H1 (cell line): ENCODE results near the gene DNAJB13. TPM values are rescaled to one million over a fixed set of nuclear protein-coding genes. Genes with fewer than 3 reads are reported as not detected.

ENCODE experiments used
- CTCF ChIA-PET: fragments of 300-600 bp; sonication (Branson Sonifier 250); formaldehyde crosslinking; loops from one replicate; lab custom pipeline; 2021; ENCODE audit not compliant: partially characterized antibody; lab: Charles Lee
- POLR2A ChIA-PET: fragments of 300-600 bp; sonication (Branson Sonifier 250); formaldehyde crosslinking; loops from one replicate; lab custom pipeline; 2021; ENCODE audit warnings: inconsistent platforms; ENCODE audit not compliant: partially characterized antibody; lab: Charles Lee
- DNase-seq, 2 experiments: peaks; one replicate each; pipeline versions ENCODE4 v3.0.0 to v3.0.0-alpha.2; 2010 to 2022; ENCODE audit warnings: low spot score in 2 of 2, low read depth in 1 of 2, mixed read lengths in 1 of 2
- FAIRE-seq: peaks from 2 replicates; lab custom pipeline; 2011; peaks lifted over from hg19 to GRCh38; lab: Jason Lieb, UNC
- H2AFZ ChIP-seq: 2 replicates; pipeline ENCODE4 v1.8.1; 2012; ENCODE audit warnings: low read length, inconsistent platforms
- H2AK5ac ChIP-seq: 2 replicates; pipeline ENCODE4 v1.6.1; 2013; ENCODE audit warnings: low read depth, low read length
- H2BK120ac ChIP-seq: replicated peaks from 2 replicates; pipeline ENCODE3; 2013; ENCODE audit warnings: low read depth, low read length, inconsistent platforms
- H2BK12ac ChIP-seq: 2 replicates; pipeline ENCODE4 v1.6.1; 2013; ENCODE audit warnings: low read depth, low read length
- H2BK15ac ChIP-seq: 2 replicates; pipeline ENCODE4 v1.6.1; 2013; ENCODE audit warnings: low read length
- H2BK20ac ChIP-seq: 2 replicates; pipeline ENCODE4 v1.6.1; 2013; ENCODE audit warnings: low read length
- H2BK5ac ChIP-seq: 2 replicates; pipeline ENCODE4 v1.6.1; 2013; ENCODE audit warnings: low read depth, low read length
- H3K14ac ChIP-seq: 2 replicates; pipeline ENCODE4 v1.6.1; 2013; ENCODE audit warnings: inconsistent platforms; ENCODE audit not compliant: insufficient read length
- H3K18ac ChIP-seq: 2 replicates; pipeline ENCODE4 v1.6.1; 2013; ENCODE audit warnings: low read length; ENCODE audit errors: extremely low read depth
- H3K23ac ChIP-seq: 2 replicates; pipeline ENCODE4 v1.6.1; 2013; ENCODE audit warnings: inconsistent platforms; ENCODE audit not compliant: insufficient read length
- H3K23me2 ChIP-seq: 2 replicates; pipeline ENCODE4 v1.6.1; 2013; ENCODE audit warnings: low read depth, low read length
- H3K27ac ChIP-seq: 2 replicates; pipeline ENCODE4 v1.6.1; 2011; ENCODE audit warnings: low read depth, low read length, inconsistent platforms
- H3K27me3 ChIP-seq, 4 experiments: replicated peaks in 1 of 4; 1 replicate in 1 of 4; 2 replicates in 3 of 4; pipeline versions ENCODE4 v1.6.1 to v1.8.1; 2011 to 2013; ENCODE audit warnings: low read length in 3 of 4, mild to moderate bottlenecking in 3 of 4, inconsistent platforms in 2 of 4, mixed read lengths in 2 of 4, moderate library complexity in 1 of 4; ENCODE audit not compliant: control insufficient read depth in 3 of 4, insufficient read depth in 3 of 4; ENCODE audit errors: extremely low read depth in 1 of 4
- H3K36me3 ChIP-seq, 4 experiments: 2 replicates each; pipeline versions ENCODE4 v1.6.1 to v1.8.1; 2011 to 2013; ENCODE audit warnings: mild to moderate bottlenecking in 4 of 4, low read length in 3 of 4, moderate library complexity in 2 of 4, control low read depth in 1 of 4, inconsistent platforms in 1 of 4; ENCODE audit not compliant: insufficient read depth in 4 of 4, control insufficient read depth in 2 of 4
- H3K4ac ChIP-seq: replicated peaks from 2 replicates; pipeline ENCODE3; 2013; ENCODE audit warnings: low read length, low read depth, mixed read lengths, inconsistent platforms; ENCODE audit not compliant: insufficient read length
- H3K4me1 ChIP-seq, 4 experiments: replicated peaks in 1 of 4; 1 replicate in 1 of 4; 2 replicates in 3 of 4; pipeline versions ENCODE4 v1.6.1 to v1.8.1; 2011 to 2013; ENCODE audit warnings: low read length in 3 of 4, inconsistent platforms in 2 of 4, mixed read lengths in 1 of 4; ENCODE audit not compliant: insufficient read depth in 4 of 4, control insufficient read depth in 3 of 4
- H3K4me2 ChIP-seq, 2 experiments: 2 replicates each; pipeline versions ENCODE4 v1.6.1 to v1.8.1; 2011 to 2013; ENCODE audit warnings: low read depth in 2 of 2, low read length in 2 of 2, control low read depth in 1 of 2, inconsistent platforms in 1 of 2, mild to moderate bottlenecking in 1 of 2; ENCODE audit not compliant: insufficient read depth in 1 of 2
- H3K4me3 ChIP-seq, 4 experiments: fragments of 200-600, 300-600 bp in 1 of 4; sonication (generic), shearing (Covaris generic), sonication (Bioruptor Twin) in 1 of 4; 2 replicates each; pipeline versions ENCODE4 v1.5.1 to v1.8.1; 2011 to 2016; ENCODE audit warnings: low read length in 4 of 4, low read depth in 3 of 4, control low read depth in 2 of 4, inconsistent platforms in 2 of 4, mild to moderate bottlenecking in 2 of 4, mixed read lengths in 1 of 4, moderate library complexity in 1 of 4; ENCODE audit not compliant: insufficient read depth in 2 of 4; ENCODE audit errors: extremely low read depth in 1 of 4
- H3K56ac ChIP-seq: replicated peaks from 2 replicates; pipeline ENCODE3; 2013; ENCODE audit warnings: low read depth, mild to moderate bottlenecking, mixed read lengths, low read length, inconsistent platforms; ENCODE audit not compliant: insufficient read length
- H3K79me1 ChIP-seq: 2 replicates; pipeline ENCODE4 v1.6.1; 2013; ENCODE audit warnings: low read depth, low read length, control low read depth
- H3K79me2 ChIP-seq, 2 experiments: 2 replicates each; pipeline versions ENCODE4 v1.6.1 to v1.8.1; 2012 to 2013; ENCODE audit warnings: low read length in 2 of 2, mild to moderate bottlenecking in 2 of 2, inconsistent platforms in 1 of 2; ENCODE audit not compliant: insufficient read depth in 2 of 2, control insufficient read depth in 1 of 2
- H3K9ac ChIP-seq, 4 experiments: replicated peaks in 1 of 4; 1 replicate in 1 of 4; 2 replicates in 3 of 4; pipeline versions ENCODE4 v1.6.1 to v1.8.1; 2011 to 2013; ENCODE audit warnings: low read depth in 3 of 4, low read length in 3 of 4, control low read depth in 2 of 4, mild to moderate bottlenecking in 2 of 4, moderate library complexity in 2 of 4, inconsistent platforms in 1 of 4; ENCODE audit errors: extremely low read depth in 1 of 4
- H3K9me3 ChIP-seq, 2 experiments: 2 replicates each; pipeline versions ENCODE4 v1.6.1 to v1.8.1; 2012 to 2013; ENCODE audit warnings: mild to moderate bottlenecking in 2 of 2, moderate library complexity in 2 of 2, control low read depth in 1 of 2, inconsistent platforms in 1 of 2, low read depth in 1 of 2, low read length in 1 of 2, mixed read lengths in 1 of 2; ENCODE audit not compliant: insufficient read depth in 2 of 2
- H4K20me1 ChIP-seq, 2 experiments: replicated peaks in 1 of 2; 2 replicates each; pipeline versions ENCODE3 to v1.8.1; 2011 to 2013; ENCODE audit warnings: inconsistent platforms in 2 of 2, low read length in 2 of 2, mild to moderate bottlenecking in 1 of 2; ENCODE audit not compliant: insufficient read depth in 2 of 2, control insufficient read depth in 1 of 2
- H4K5ac ChIP-seq: 2 replicates; pipeline ENCODE4 v1.6.1; 2013; ENCODE audit warnings: low read length, low read depth, mixed read lengths, inconsistent platforms; ENCODE audit not compliant: insufficient read length
- H4K8ac ChIP-seq: 2 replicates; pipeline ENCODE4 v1.8.0; 2013; ENCODE audit warnings: mild to moderate bottlenecking, moderate library complexity, low read length, inconsistent platforms; ENCODE audit not compliant: insufficient read depth; ENCODE audit errors: extremely low read depth
- H4K91ac ChIP-seq: replicated peaks from 2 replicates; pipeline ENCODE3; 2013; ENCODE audit warnings: low read length, mixed read lengths, inconsistent platforms; ENCODE audit not compliant: insufficient read length
- NANOG ChIP-seq: IDR thresholded peaks from 2 replicates; pipeline ENCODE4 v1.6.1; 2011; ENCODE audit warnings: low read length, low read depth, mild to moderate bottlenecking, inconsistent platforms; ENCODE audit not compliant: insufficient read depth, poor library complexity, severe bottlenecking
- NRF1 ChIP-seq: IDR thresholded peaks from 2 replicates; pipeline ENCODE4 v1.6.1; 2011; ENCODE audit warnings: mild to moderate bottlenecking, low read depth, low read length, improper control_type of control experiment
- WGBS, 2 experiments: shearing (Covaris generic) in 1 of 2; methylation state at CpG; one replicate each; pipeline versions ENCODE4 v1.1.6 to v1.1.7; 2013 to 2015; ENCODE audit warnings: low lambda C conversion rate in 2 of 2, mixed read lengths in 2 of 2, inconsistent platforms in 1 of 2, low coverage in 1 of 2, missing lambda C conversion rate in 1 of 2; ENCODE audit not compliant: insufficient replicate concordance in 2 of 2, insufficient coverage in 1 of 2, insufficient read length in 1 of 2; ENCODE audit errors: extremely low coverage in 1 of 2, missing lambda C conversion rate in 1 of 2; 5-methylcytosine and 5-hydroxymethylcytosine counted together
- polyA plus RNA-seq, 7 experiments: library from polyadenylated mRNA; depleted of rRNA in 3 of 7; stranded (reverse) in 5 of 7; unstranded in 2 of 7; fragments of >200 nt in 5 of 7; fragments of 200-250 nt in 2 of 7; gene quantifications; 1 replicate in 5 of 7; 2 replicates in 1 of 7; 4 replicates in 1 of 7; pipeline versions ENCODE4 v1.2.1 to v1.2.3, GENCODE V29; 2011 to 2013; ENCODE audit warnings: missing spikeins in 2 of 7, mixed read lengths in 2 of 7
- total RNA-seq: library from RNA; stranded (reverse); fragmentation: NEBNext Ultra II Directional; extraction: Animal tissue kit (Norgen Biotek cat#: 25700); gene quantifications from 2 replicates; pipeline ENCODE4 v1.2.1, GENCODE V29; 2021
- TF ChIP-seq, protein P1 (sequence below), 3 experiments: IDR thresholded peaks; 1 replicate in 2 of 3; 2 replicates in 1 of 3; pipeline versions ENCODE4 v1.5.1 to v1.6.1; 2011; ENCODE audit warnings: low read length in 3 of 3, mild to moderate bottlenecking in 3 of 3, inconsistent platforms in 2 of 3, low read depth in 1 of 3, moderate library complexity in 1 of 3; ENCODE audit not compliant: insufficient read depth in 1 of 3; ENCODE audit errors: control extremely low read depth in 1 of 3

Gene DNAJB13
- total and polyA plus RNA-seq, 2 of the 8 experiments (the other 6 are each of a cell fraction or from before 2014, with no cell fraction given) = 0.27 TPM; not detected in 1

DNA sequence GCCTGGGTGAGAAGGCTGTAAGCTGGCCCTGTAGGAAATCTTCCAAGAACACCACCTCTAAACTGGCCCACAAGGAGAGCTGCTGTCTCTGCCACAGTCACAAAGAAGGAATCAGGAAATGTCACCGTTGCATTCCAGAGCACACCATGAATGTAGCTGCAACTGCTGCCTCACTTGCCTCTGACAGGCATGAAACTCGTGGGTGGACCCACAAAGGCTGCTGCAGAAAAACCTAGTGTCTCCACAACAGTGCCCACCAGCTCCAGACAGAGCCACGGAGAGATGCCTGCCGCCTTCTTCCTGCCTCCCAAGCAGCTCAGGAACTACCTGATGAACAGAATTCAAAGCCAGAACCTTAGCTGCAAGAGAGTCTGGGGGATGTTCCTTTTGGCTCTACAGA, 10.5 kb downstream of the DNAJB13 start:
- no peak overlapping the region for H3K23ac ChIP-seq

More for the DNA sequence above, 10.5 kb downstream of the DNAJB13 start:
- H2BK120ac ChIP-seq = no peak overlapping the region
- no peaks in the 10 kb centered on the region for H3K36me3 ChIP-seq
- H3K4ac ChIP-seq = no peak overlapping the region
- H3K79me1 ChIP-seq = no peaks in the 10 kb centered on the region
- H3K27me3 ChIP-seq = no peaks in the 10 kb centered on the region; a peak in 1 of 7 replicates
- no peak overlapping the region for H3K9ac ChIP-seq
- ChIA-PET CTCF (interaction anchor here (0.6 to 1.2 kb wide), 4 partner anchors 43 to 232 kb away, joined by 3 to 5 read pairs (median 3); no protein-coding TSS in a partner anchor), POLR2A (interaction anchor here (1.1 to 1.5 kb wide), 2 partner anchors 9 to 242 kb away, joined by 4 to 5 read pairs; no protein-coding TSS in a partner anchor)
- DNase-seq (no peak), FAIRE-seq (no peak)
- no peak overlapping the region for H2BK20ac ChIP-seq
- H2AK5ac ChIP-seq = no peak overlapping the region
- no peaks in the 10 kb centered on the region; the same call in 1 of the 2 replicates for H3K23me2 ChIP-seq
- no peak for TF ChIP-seq NRF1
- TF ChIP-seq NANOG = no peak
- TF ChIP-seq, protein P1, sequence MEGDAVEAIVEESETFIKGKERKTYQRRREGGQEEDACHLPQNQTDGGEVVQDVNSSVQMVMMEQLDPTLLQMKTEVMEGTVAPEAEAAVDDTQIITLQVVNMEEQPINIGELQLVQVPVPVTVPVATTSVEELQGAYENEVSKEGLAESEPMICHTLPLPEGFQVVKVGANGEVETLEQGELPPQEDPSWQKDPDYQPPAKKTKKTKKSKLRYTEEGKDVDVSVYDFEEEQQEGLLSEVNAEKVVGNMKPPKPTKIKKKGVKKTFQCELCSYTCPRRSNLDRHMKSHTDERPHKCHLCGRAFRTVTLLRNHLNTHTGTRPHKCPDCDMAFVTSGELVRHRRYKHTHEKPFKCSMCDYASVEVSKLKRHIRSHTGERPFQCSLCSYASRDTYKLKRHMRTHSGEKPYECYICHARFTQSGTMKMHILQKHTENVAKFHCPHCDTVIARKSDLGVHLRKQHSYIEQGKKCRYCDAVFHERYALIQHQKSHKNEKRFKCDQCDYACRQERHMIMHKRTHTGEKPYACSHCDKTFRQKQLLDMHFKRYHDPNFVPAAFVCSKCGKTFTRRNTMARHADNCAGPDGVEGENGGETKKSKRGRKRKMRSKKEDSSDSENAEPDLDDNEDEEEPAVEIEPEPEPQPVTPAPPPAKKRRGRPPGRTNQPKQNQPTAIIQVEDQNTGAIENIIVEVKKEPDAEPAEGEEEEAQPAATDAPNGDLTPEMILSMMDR (IDR thresholded peaks at IDR 0.05; ENCODE audit: control extremely low read depth in 1 of 3, insufficient read depth in 1 of 3, low read depth in 1 of 3, low read length in 3 of 3) = no peak
- 0 out of 2 replicates have a peak overlapping the region, but pooled peaks have one; percentile 47 for H2AFZ ChIP-seq
- H2BK5ac ChIP-seq = no peak overlapping the region
- no peak overlapping the region for H4K91ac ChIP-seq
- no peak overlapping the region for H3K14ac ChIP-seq
- H4K8ac ChIP-seq = 0 out of 2 replicates have a peak overlapping the region, but pooled peaks have one; percentile 22
- H3K9me3 ChIP-seq = no peaks in the 10 kb centered on the region
- no peaks in the 10 kb centered on the region; a peak in 1 of 7 replicates for H3K4me1 ChIP-seq
- no peaks in the 10 kb centered on the region for H4K20me1 ChIP-seq
- H3K4me3 ChIP-seq = no peak overlapping the region
- H3K56ac ChIP-seq = no peak overlapping the region
- H2BK15ac ChIP-seq = no peak overlapping the region
- H4K5ac ChIP-seq = no peak overlapping the region
- no peak overlapping the region for H3K27ac ChIP-seq
- H3K79me2 ChIP-seq = no peaks in the 10 kb centered on the region
- H3K4me2 ChIP-seq = no peak overlapping the region
- no peak overlapping the region for H3K18ac ChIP-seq
- WGBS, 2 experiments = 86% methylated on average over 4 of the region's 4 CpGs; no CpG with 5 or more reads in 1 of the 2 experiments
- H2BK12ac ChIP-seq = no peak overlapping the region
